K562 (cell line): Measurements from ENCODE around the gene WSCD2. TPM values are rescaled to one million over a fixed set of nuclear protein-coding genes. Genes with fewer than 3 reads are reported as not detected.

Experiments
- BRCA1 ChIP-seq, 2 experiments: fragments of 450-650 bp in 1 of 2; sonication (generic) in 1 of 2; formaldehyde crosslinking in 1 of 2; IDR thresholded peaks; 2 replicates each; pipeline versions ENCODE4 v1.5.0 to v1.6.1; 2017 to 2020; ENCODE audit warnings: mild to moderate bottlenecking in 1 of 2, missing genetic modification reagents in 1 of 2
- CBFA2T3 ChIP-seq: fragments of 450-650 bp; IDR thresholded peaks from 2 replicates; pipeline ENCODE4 v1.6.1; 2017
- CEBPB ChIP-seq: fragments of 450-650 bp; IDR thresholded peaks from 2 replicates; pipeline ENCODE4 v1.6.1; 2016; ENCODE audit warnings: missing genetic modification characterization, missing compliant biosample characterization
- DDX20 ChIP-seq: fragments of 450-650 bp; IDR thresholded peaks from 2 replicates; pipeline ENCODE4 v1.6.1; 2016; ENCODE audit warnings: missing genetic modification characterization, low read depth, mild to moderate bottlenecking, missing compliant biosample characterization, moderate library complexity
- EGR1 ChIP-seq: fragments of 450-650 bp; conservative IDR thresholded peaks from 2 replicates; pipeline ENCODE4 v1.6.1; 2017; ENCODE audit warnings: mild to moderate bottlenecking
- JUN ChIP-seq, 2 experiments: sonication (generic) in 1 of 2; formaldehyde crosslinking in 1 of 2; IDR thresholded peaks; 2 replicates each; pipeline versions ENCODE4 v1.6.1 to v1.8.0; 2012 to 2022; ENCODE audit warnings: borderline replicate concordance in 2 of 2, mild to moderate bottlenecking in 2 of 2, improper control_type of control experiment in 1 of 2, low read depth in 1 of 2, low read length in 1 of 2, missing genetic modification reagents in 1 of 2
- JUND ChIP-seq, 2 experiments: IDR thresholded peaks; 2 replicates in 1 of 2; 3 replicates in 1 of 2; pipeline ENCODE4 v1.6.1; 2011; ENCODE audit warnings: borderline replicate concordance in 2 of 2, low read depth in 2 of 2, low read length in 2 of 2, improper control_type of control experiment in 1 of 2, missing biosample characterization in 1 of 2, missing genetic modification characterization in 1 of 2, missing genetic modification reagents in 1 of 2
- L3MBTL2 ChIP-seq: fragments of 450-650 bp; IDR thresholded peaks from 2 replicates; pipeline ENCODE4 v1.6.1; 2016; ENCODE audit warnings: mild to moderate bottlenecking, moderate library complexity
- MAFK ChIP-seq: IDR thresholded peaks from 2 replicates; pipeline ENCODE4 v1.6.1; 2011; ENCODE audit warnings: low read length, improper control_type of control experiment
- MYNN ChIP-seq, 2 experiments: sonication (generic); formaldehyde crosslinking in 1 of 2; IDR thresholded peaks; 2 replicates each; pipeline versions ENCODE4 v1.5.0 to v1.6.1; 2016 to 2020; ENCODE audit warnings: antibody characterized with exemption in 1 of 2, missing genetic modification reagents in 1 of 2
- NCOR1 ChIP-seq: fragments of 450-650 bp; IDR thresholded peaks from 2 replicates; pipeline ENCODE4 v1.6.1; 2016; ENCODE audit warnings: mild to moderate bottlenecking, moderate library complexity
- NFE2 ChIP-seq: IDR thresholded peaks from 2 replicates; pipeline ENCODE4 v1.6.1; 2014; ENCODE audit warnings: antibody characterized with exemption, low read depth
- POLR2H ChIP-seq: IDR thresholded peaks from 2 replicates; pipeline ENCODE4 v1.6.1; 2016; ENCODE audit warnings: missing genetic modification characterization, low read depth, mild to moderate bottlenecking, control low read depth, missing compliant biosample characterization, moderate library complexity
- RCOR1 ChIP-seq, 2 experiments: IDR thresholded peaks; 2 replicates each; pipeline ENCODE4 v1.6.1; 2012; ENCODE audit warnings: low read depth in 2 of 2, low read length in 2 of 2, borderline replicate concordance in 1 of 2, improper control_type of control experiment in 1 of 2
- SMARCA4 ChIP-seq: fragments of 450-650 bp; IDR thresholded peaks from 2 replicates; pipeline ENCODE4 v1.6.1; 2016
- SNRNP70 ChIP-seq: fragments of 200-400 bp; formaldehyde crosslinking; optimal IDR thresholded peaks from 2 replicates; pipeline ENCODE3; 2017; ENCODE audit warnings: low read depth, low read length
- SRSF3 ChIP-seq: fragments of 200-400 bp; formaldehyde crosslinking; IDR thresholded peaks from 2 replicates; pipeline ENCODE4 v1.6.1; 2016; ENCODE audit warnings: mild to moderate bottlenecking, low read length, moderate library complexity; ENCODE audit not compliant: insufficient read depth
- TCF3 ChIP-seq: sonication (generic); formaldehyde crosslinking; IDR thresholded peaks from 2 replicates; pipeline ENCODE4 v1.4.0; 2020; ENCODE audit warnings: mild to moderate bottlenecking, missing genetic modification reagents
- ZBTB17 ChIP-seq: fragments of 450-650 bp; formaldehyde crosslinking; IDR thresholded peaks from 2 replicates; pipeline ENCODE4 v1.4.0; 2020; ENCODE audit warnings: mild to moderate bottlenecking
- ZBTB8A ChIP-seq: fragments of 450-650 bp; IDR thresholded peaks from 2 replicates; pipeline ENCODE4 v1.6.1; 2018; ENCODE audit warnings: mild to moderate bottlenecking, moderate library complexity; ENCODE audit not compliant: partially characterized antibody
- ZNF224 ChIP-seq: sonication (generic); formaldehyde crosslinking; IDR thresholded peaks from 2 replicates; pipeline ENCODE4 v1.8.0; 2022; ENCODE audit warnings: mild to moderate bottlenecking, missing genetic modification reagents
- ZNF41 ChIP-seq: fragments of 250-450 bp; sonication (Bioruptor Pico); conservative IDR thresholded peaks from 2 replicates; pipeline ENCODE4 v1.4.0; 2020; ENCODE audit warnings: mild to moderate bottlenecking
- polyA plus RNA-seq, 8 experiments: library from polyadenylated mRNA; depleted of rRNA in 4 of 8; stranded (reverse) in 5 of 8; unstranded in 3 of 8; fragments of >200 nt; fragmentation: Nextera tagmentation in 2 of 8; fragmentation: Illumina TruSeq in 1 of 8; extraction: Ambion mirVana in 2 of 8; extraction: Trizol in 1 of 8; gene quantifications; 2 replicates each; pipeline versions ENCODE4 v1.2.1 to v1.2.3, GENCODE V29; 2011 to 2014; ENCODE audit warnings: inconsistent platforms in 1 of 8, missing spikeins in 1 of 8
- total RNA-seq, 7 experiments: library from RNA; depleted of rRNA in 6 of 7; stranded (reverse); fragments of >200 nt in 6 of 7; fragmentation: Illumina TruSeq in 2 of 7; extraction: Trizol in 2 of 7; gene quantifications; 2 replicates each; pipeline versions ENCODE4 v1.2.1 to v1.2.3, GENCODE V29; 2011 to 2021; ENCODE audit warnings: low replicate concordance in 1 of 7
- TF ChIP-seq, protein P1 (sequence below): fragments of 250-450 bp; sonication (Bioruptor Pico); IDR thresholded peaks from 2 replicates; pipeline ENCODE4 v1.4.0; 2020; ENCODE audit warnings: mild to moderate bottlenecking, moderate library complexity
- TF ChIP-seq, protein P2 (sequence below): fragments of 150-350 bp; conservative IDR thresholded peaks from 2 replicates; pipeline ENCODE4 v1.6.1; 2014; ENCODE audit warnings: low read length

Gene WSCD2
- total and polyA plus RNA-seq, 9 of the 15 experiments (the other 6 are each of a cell fraction or from before 2014, with no cell fraction given): 0.72 to 14.1 (median 4.0) TPM

GRCh38 chr12:108106599-108106998 lies 22.5 kb upstream of the WSCD2 start (continued):
- TF ChIP-seq, protein P1, sequence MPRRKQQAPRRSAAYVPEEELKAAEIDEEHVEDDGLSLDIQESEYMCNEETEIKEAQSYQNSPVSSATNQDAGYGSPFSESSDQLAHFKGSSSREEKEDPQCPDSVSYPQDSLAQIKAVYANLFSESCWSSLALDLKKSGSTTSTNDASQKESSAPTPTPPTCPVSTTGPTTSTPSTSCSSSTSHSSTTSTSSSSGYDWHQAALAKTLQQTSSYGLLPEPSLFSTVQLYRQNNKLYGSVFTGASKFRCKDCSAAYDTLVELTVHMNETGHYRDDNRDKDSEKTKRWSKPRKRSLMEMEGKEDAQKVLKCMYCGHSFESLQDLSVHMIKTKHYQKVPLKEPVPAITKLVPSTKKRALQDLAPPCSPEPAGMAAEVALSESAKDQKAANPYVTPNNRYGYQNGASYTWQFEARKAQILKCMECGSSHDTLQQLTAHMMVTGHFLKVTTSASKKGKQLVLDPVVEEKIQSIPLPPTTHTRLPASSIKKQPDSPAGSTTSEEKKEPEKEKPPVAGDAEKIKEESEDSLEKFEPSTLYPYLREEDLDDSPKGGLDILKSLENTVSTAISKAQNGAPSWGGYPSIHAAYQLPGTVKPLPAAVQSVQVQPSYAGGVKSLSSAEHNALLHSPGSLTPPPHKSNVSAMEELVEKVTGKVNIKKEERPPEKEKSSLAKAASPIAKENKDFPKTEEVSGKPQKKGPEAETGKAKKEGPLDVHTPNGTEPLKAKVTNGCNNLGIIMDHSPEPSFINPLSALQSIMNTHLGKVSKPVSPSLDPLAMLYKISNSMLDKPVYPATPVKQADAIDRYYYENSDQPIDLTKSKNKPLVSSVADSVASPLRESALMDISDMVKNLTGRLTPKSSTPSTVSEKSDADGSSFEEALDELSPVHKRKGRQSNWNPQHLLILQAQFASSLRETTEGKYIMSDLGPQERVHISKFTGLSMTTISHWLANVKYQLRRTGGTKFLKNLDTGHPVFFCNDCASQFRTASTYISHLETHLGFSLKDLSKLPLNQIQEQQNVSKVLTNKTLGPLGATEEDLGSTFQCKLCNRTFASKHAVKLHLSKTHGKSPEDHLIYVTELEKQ (CRISPR knock-in tag): no peak
- TF ChIP-seq MAFK (peak; percentile 54), MYNN (IDR thresholded peaks at IDR 0.05) (0 out of 2 replicates have a peak, but pooled peaks have one; percentile 27), MYNN (CRISPR knock-in tag; IDR thresholded peaks at IDR 0.05) (no peak), EGR1 (peak; percentile 63), TCF3 (CRISPR knock-in tag) (peak; percentile 26; the same call in 1 of the 2 replicates), DDX20 (no peak), JUN (IDR thresholded peaks at IDR 0.05; ENCODE audit: borderline replicate concordance, low read depth, low read length) (no peak), JUN (CRISPR knock-in tag; IDR thresholded peaks at IDR 0.05; ENCODE audit: borderline replicate concordance) (no peak), CEBPB (tag) (no peak), NFE2 (peak; percentile 68), SRSF3 (no peak), BRCA1 (IDR thresholded peaks at IDR 0.05) (no peak), BRCA1 (CRISPR knock-in tag; IDR thresholded peaks at IDR 0.05) (no peak), ZBTB17 (CRISPR knock-in tag) (no peak), RCOR1 (IDR thresholded peaks at IDR 0.05; ENCODE audit: borderline replicate concordance in 1 of 2, low read depth in 2 of 2, low read length in 2 of 2) (peak in 1 of 2 experiments; percentile 78; a peak in 2 of 4 replicates), SNRNP70 (no peak), SMARCA4 (peak; percentile 37; the same call in 1 of the 2 replicates), JUND (IDR thresholded peaks at IDR 0.05; ENCODE audit: borderline replicate concordance, low read depth, low read length) (peak; percentile 31; the same call in 1 of the 2 replicates), JUND (tag; IDR thresholded peaks at IDR 0.05; ENCODE audit: borderline replicate concordance, low read depth, low read length) (no peak), NCOR1 (peak; percentile 11; the same call in 1 of the 2 replicates), ZBTB8A (no peak), POLR2H (no peak), ZNF41 (CRISPR knock-in tag) (no peak), CBFA2T3 (peak; percentile 66), ZNF224 (CRISPR knock-in tag) (no peak), L3MBTL2 (no peak)
- TF ChIP-seq, protein P2, sequence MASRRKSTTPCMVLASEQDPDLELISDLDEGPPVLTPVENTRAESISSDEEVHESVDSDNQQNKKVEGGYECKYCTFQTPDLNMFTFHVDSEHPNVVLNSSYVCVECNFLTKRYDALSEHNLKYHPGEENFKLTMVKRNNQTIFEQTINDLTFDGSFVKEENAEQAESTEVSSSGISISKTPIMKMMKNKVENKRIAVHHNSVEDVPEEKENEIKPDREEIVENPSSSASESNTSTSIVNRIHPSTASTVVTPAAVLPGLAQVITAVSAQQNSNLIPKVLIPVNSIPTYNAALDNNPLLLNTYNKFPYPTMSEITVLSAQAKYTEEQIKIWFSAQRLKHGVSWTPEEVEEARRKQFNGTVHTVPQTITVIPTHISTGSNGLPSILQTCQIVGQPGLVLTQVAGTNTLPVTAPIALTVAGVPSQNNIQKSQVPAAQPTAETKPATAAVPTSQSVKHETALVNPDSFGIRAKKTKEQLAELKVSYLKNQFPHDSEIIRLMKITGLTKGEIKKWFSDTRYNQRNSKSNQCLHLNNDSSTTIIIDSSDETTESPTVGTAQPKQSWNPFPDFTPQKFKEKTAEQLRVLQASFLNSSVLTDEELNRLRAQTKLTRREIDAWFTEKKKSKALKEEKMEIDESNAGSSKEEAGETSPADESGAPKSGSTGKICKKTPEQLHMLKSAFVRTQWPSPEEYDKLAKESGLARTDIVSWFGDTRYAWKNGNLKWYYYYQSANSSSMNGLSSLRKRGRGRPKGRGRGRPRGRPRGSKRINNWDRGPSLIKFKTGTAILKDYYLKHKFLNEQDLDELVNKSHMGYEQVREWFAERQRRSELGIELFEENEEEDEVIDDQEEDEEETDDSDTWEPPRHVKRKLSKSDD: no peak
